Panc1 (cell line): ENCODE results near the gene GNAI3. TPM values are rescaled to one million over a fixed set of nuclear protein-coding genes. Genes with fewer than 3 reads are reported as not detected.

Source experiments
- ATAC-seq: fragments of 200-7000 bp; cut with Tn5 transposase; 2 replicates; pipeline ENCODE4 v1.9.1; 2020; ENCODE audit warnings: mild to moderate bottlenecking, moderate library complexity
- BruUV-seq: library from RNA; stranded (reverse); fragments of 400-500 nt; replicated peaks from 2 replicates; lab custom pipeline; 2021; lab: Mats Ljungman, UMichigan
- CTCF ChIA-PET: fragments of 300-600 bp; sonication (Branson Sonifier 250); formaldehyde crosslinking; loops from one replicate; lab custom pipeline; 2022; ENCODE audit warnings: antibody characterized with exemption; lab: Charles Lee
- POLR2A ChIA-PET: fragments of 300-600 bp; sonication (Branson Sonifier 250); formaldehyde crosslinking; loops from one replicate; lab custom pipeline; 2022; ENCODE audit warnings: antibody characterized with exemption; lab: Charles Lee
- DNase-seq: peaks from one replicate; pipeline ENCODE4 v3.0.0-alpha.2; 2010; ENCODE audit warnings: low read depth, low spot score
- H3K27ac ChIP-seq: 2 replicates; pipeline ENCODE4 v1.5.1; 2011; ENCODE audit warnings: mild to moderate bottlenecking, low read length, inconsistent platforms
- H3K27me3 ChIP-seq: fragments of 200-500 bp; sonication (Bioruptor generic); 2 replicates; pipeline ENCODE4 v1.6.0; 2014; ENCODE audit warnings: low read length, inconsistent platforms; ENCODE audit not compliant: control insufficient read depth, insufficient read depth
- H3K36me3 ChIP-seq: fragments of 200-500 bp; sonication (Bioruptor generic); 2 replicates; pipeline ENCODE4 v1.5.1; 2014; ENCODE audit warnings: inconsistent platforms, mild to moderate bottlenecking, low read length, moderate library complexity; ENCODE audit not compliant: control insufficient read depth, insufficient read depth
- H3K4me1 ChIP-seq: 2 replicates; pipeline ENCODE4 v1.5.1; 2011; ENCODE audit warnings: inconsistent platforms, mild to moderate bottlenecking, low read length, moderate library complexity; ENCODE audit not compliant: control insufficient read depth, insufficient read depth
- H3K4me3 ChIP-seq, 2 experiments: 2 replicates each; pipeline ENCODE4 v1.5.1; 2011 to 2012; ENCODE audit warnings: low read depth in 2 of 2, low read length in 2 of 2, mild to moderate bottlenecking in 2 of 2, inconsistent platforms in 1 of 2, moderate library complexity in 1 of 2
- H3K9me3 ChIP-seq: fragments of 200-500 bp; sonication (Bioruptor generic); 2 replicates; pipeline ENCODE4 v1.5.1; 2014; ENCODE audit warnings: low read depth, mild to moderate bottlenecking, inconsistent platforms, low read length, moderate library complexity; ENCODE audit not compliant: control insufficient read depth, insufficient read depth
- CTCF ChIP-seq: fragments of 450-650 bp; IDR thresholded peaks from 2 replicates; pipeline ENCODE4 v1.5.1; 2017; ENCODE audit warnings: mild to moderate bottlenecking
- POLR2AphosphoS5 ChIP-seq: IDR thresholded peaks from 2 replicates; pipeline ENCODE4 v1.6.1; 2012; ENCODE audit warnings: mild to moderate bottlenecking, low read depth, low read length, moderate library complexity
- REST ChIP-seq, 2 experiments: IDR thresholded peaks; 2 replicates each; pipeline ENCODE4 v1.6.1; 2011 to 2012; ENCODE audit warnings: low read depth in 2 of 2, control low read depth in 1 of 2, low read length in 1 of 2, mild to moderate bottlenecking in 1 of 2, moderate library complexity in 1 of 2; ENCODE audit not compliant: insufficient read depth in 1 of 2
- SIN3A ChIP-seq: IDR thresholded peaks from 2 replicates; pipeline ENCODE4 v1.6.1; 2012; ENCODE audit warnings: low read depth, mild to moderate bottlenecking, low read length, moderate library complexity, borderline replicate concordance; ENCODE audit not compliant: insufficient read depth
- TCF7L2 ChIP-seq: IDR thresholded peaks from 2 replicates; pipeline ENCODE4 v1.6.1; 2011; ENCODE audit warnings: mild to moderate bottlenecking, low read depth, low read length, inconsistent platforms
- in situ Hi-C: cut with HindIII; loops from 2 replicates; pipeline ENCODE4 v1.10.0; 2016; ENCODE audit warnings: low sequenced_read_pairs, low pct_unique_long_range_greater_than_20kb
- intact Hi-C: fragments of 100-400 bp; cut with micrococcal nuclease; formaldehyde crosslinking; loops from one replicate; pipeline ENCODE4 v1.10.0; 2022; ENCODE audit not compliant: unreplicated experiment
- total RNA-seq: library from RNA; stranded (reverse); gene quantifications from one replicate; pipeline ENCODE4 v1.2.1, GENCODE V29; 2021; ENCODE audit not compliant: unreplicated experiment

Gene GNAI3
- total RNA-seq, 1 experiment from 2014 or later: 6.4 TPM

DNA sequence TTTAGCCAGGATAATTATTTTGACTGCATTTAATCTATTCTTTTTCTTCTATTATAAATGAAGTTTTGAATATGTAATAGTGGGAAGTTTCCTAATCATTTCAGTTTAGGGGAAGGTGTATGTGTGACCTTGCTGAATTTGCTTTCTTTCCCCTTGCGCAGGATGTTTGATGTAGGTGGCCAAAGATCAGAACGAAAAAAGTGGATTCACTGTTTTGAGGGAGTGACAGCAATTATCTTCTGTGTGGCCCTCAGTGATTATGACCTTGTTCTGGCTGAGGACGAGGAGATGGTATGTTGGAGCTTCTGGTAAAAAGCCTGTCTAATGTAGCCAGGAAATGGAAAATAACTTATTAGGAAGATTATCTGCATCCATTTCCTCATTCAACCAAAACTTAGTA lies 37.6 kb downstream of the GNAI3 start:
- no peak for ATAC-seq
- no peak for DNase-seq
- intact Hi-C loops: no loop called here
- H3K4me1 ChIP-seq: no peaks in the 10 kb centered on the region
- H3K27ac ChIP-seq: no peak overlapping the region
- in situ Hi-C loops: no loop called here
- TF ChIP-seq TCF7L2: no peak
- TF ChIP-seq CTCF: no peak
- TF ChIP-seq REST (IDR thresholded peaks at IDR 0.05; ENCODE audit: insufficient read depth in 1 of 2, low read depth in 2 of 2, low read length in 1 of 2): no peak
- TF ChIP-seq SIN3A: no peak
- TF ChIP-seq POLR2AphosphoS5: no peak
- H3K36me3 ChIP-seq: peaks cover 23% of the 10 kb centered on the region
- H3K4me3 ChIP-seq: no peak overlapping the region
- no peaks in the 10 kb centered on the region for H3K9me3 ChIP-seq
- H3K27me3 ChIP-seq: no peaks in the 10 kb centered on the region
- POLR2A ChIA-PET: no interaction called here
- CTCF ChIA-PET: no interaction called here
- BruUV-seq: no TSS peak

- Histone ChIP-seq H3K9me3 (no peaks in the 10 kb centered on the region), H3K36me3 (peaks cover 28% of the 10 kb centered on the region), H3K27me3 (no peaks in the 10 kb centered on the region), H3K4me1 (no peaks in the 10 kb centered on the region), H3K27ac (no peak overlapping the region), H3K4me3 (no peak overlapping the region)
- in situ Hi-C loops (no loop called here), intact Hi-C loops (no loop called here)
- TF ChIP-seq POLR2AphosphoS5 (no peak), TCF7L2 (no peak), CTCF (no peak), REST (IDR thresholded peaks at IDR 0.05; ENCODE audit: insufficient read depth in 1 of 2, low read depth in 2 of 2, low read length in 1 of 2) (no peak), SIN3A (no peak)
- ChIA-PET POLR2A (no interaction called here), CTCF (no interaction called here)
- ATAC-seq: no peak
- BruUV-seq: no TSS peak
- no peak for DNase-seq
Measured at GRCh38 chr1:109589177-109589576, 40.8 kb downstream of the GNAI3 start.
